ENCODE results near the gene PLOD3.

The PLOD3 gene

DNA sequence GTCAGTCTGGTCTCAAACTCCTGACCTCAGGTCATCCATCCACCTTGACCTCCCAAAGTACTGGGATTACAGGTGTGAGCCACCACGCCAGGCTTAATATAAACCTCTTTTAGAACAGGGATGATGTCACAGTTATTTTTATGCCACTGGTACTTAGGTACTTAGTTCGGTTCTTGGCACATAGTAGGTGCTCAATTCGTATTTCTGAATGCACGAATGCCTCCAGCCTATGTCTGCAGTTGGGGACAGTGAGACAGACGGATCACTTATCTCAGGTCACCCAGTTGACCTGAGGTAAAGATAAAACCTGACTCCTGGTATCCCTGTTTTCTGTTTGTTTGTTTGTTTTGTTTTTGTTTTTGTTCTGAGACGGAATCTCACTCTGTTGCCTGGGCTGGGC, 31.2 kb downstream of the PLOD3 start:
- DNase-seq (ENCODE audit: low spot score), result no peak
- FAIRE-seq, result no peak

GRCh38 chr7:101185258-101185839, 32.0 kb downstream of the PLOD3 start:
- DNase-seq (ENCODE audit: low spot score) (peak; percentile 77), FAIRE-seq (peak; percentile 72)

GRCh38 chr7:101180130-101180755, 37.1 kb downstream of the PLOD3 start, which contains the start of gene NAT16:
Gene NAT16, minus strand, starts transcription at chr7:101180293. Its CDS starts 5,486 bp downstream, at chr7:101174807.
- DNase-seq (ENCODE audit: low spot score) (no peak), FAIRE-seq (no peak)

GRCh38 chr7:101179713-101180112, 37.7 kb downstream of the PLOD3 start:
- DNase-seq (ENCODE audit: low spot score) (no peak), FAIRE-seq (no peak)

DNA sequence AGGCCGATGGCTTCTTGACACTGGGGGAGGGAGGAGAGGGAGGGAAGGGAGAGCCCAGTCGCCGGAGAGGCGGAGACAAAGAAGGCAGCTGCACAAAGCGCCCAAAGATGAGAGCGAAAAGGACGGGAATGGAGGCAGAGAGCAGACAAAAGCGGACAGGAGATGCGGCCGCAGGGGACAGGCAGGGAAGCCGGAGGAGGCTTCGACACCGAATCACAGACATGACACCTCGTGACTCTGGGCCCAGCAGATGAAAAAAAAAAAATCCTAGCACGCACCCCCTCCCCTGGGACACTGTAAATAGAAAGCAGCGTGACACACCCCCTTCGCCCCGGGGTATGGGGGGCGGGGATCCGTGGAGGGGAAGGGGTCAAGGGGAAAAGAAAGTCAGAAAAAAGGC, 38.3 kb downstream of the PLOD3 start:
- FAIRE-seq (no peak), DNase-seq (ENCODE audit: low spot score) (no peak)

DNA sequence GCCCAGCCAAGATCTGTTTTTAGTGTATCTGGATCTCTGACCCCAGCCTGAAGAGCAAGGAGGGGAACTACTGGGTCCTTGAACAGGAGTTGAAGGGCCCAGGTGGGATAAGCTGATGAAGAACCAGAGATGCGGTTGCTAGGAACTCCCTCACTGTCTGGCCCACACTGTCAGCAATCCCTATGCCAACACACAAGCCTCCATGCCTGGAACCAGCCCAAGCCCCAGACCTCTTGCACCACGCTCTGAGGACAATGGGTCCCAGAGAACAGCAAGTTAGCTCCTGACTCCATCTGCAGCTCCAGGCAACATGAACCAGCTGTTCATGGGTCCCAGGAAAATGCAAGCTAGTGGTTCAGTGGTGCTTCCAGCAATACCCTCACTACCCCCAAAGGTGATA, 39.7 kb downstream of the PLOD3 start:
- no peak for DNase-seq (ENCODE audit: low spot score)
- no peak for FAIRE-seq

- no peak for FAIRE-seq
Observed at GRCh38 chr7:101175664-101176063, 41.7 kb downstream of the PLOD3 start.

DNA sequence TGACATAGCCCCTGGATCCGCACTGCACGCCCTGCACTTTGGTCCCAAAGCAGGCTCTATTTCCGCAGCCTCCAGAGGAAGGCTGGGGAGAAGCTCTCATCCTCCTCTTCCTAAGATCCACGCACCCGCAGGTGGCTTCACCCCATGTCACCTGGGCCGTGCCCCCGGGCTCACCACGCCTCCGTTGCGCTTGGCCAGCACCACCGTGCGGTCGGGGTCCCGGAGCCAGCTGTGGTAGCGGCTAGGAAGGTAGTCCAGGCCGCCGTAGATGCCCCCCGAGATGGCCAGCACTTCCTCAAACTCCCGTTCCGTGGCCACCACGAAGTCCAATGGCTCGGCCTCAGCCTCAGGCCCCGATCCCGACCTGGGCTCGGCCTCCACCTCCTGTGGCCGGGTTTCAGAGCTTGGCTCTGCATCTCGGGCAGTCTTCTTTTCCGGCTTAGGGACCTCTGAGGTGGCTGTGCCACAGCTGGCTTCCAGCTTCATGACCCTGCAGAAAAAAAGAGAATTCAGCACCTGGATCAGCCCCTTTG, 43.0 kb downstream of the PLOD3 start:
- DNase-seq (ENCODE audit: low spot score) (no peak), FAIRE-seq (no peak)

More at GRCh38 chr7:101175664-101176063, 41.7 kb downstream of the PLOD3 start:
- DNase-seq (ENCODE audit: low spot score), result no peak

DNA sequence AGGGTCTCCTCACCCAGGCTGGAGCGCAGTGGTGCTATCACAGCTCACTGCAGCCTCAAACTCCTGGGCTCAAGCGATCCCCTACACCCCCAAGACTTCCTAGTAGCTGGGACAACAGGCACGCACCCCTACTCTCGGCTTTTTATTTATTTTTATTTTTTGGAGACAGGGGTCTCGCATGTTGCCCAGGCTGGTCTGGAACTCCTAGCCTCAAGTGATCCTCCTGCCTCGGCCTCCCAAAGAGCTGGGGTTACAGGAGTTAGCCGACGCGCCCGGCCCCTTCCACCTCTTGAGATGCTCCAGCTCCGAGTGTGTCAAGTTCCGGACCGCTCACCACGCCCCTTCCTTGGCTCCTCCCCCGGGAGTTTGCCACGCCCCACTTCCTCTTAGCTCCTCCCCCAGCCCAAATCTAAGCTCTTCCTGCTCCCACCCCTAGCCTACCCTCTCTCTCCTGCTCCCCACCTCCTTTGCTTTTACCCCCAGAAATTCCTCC, 43.6 kb downstream of the PLOD3 start:
- DNase-seq (ENCODE audit: low spot score), result peak; percentile 19
- FAIRE-seq, result no peak

GRCh38 chr7:101172854-101173751, 44.3 kb downstream of the PLOD3 start:
- FAIRE-seq (peak; percentile 63), DNase-seq (ENCODE audit: low spot score) (peak; percentile 82)

DNA sequence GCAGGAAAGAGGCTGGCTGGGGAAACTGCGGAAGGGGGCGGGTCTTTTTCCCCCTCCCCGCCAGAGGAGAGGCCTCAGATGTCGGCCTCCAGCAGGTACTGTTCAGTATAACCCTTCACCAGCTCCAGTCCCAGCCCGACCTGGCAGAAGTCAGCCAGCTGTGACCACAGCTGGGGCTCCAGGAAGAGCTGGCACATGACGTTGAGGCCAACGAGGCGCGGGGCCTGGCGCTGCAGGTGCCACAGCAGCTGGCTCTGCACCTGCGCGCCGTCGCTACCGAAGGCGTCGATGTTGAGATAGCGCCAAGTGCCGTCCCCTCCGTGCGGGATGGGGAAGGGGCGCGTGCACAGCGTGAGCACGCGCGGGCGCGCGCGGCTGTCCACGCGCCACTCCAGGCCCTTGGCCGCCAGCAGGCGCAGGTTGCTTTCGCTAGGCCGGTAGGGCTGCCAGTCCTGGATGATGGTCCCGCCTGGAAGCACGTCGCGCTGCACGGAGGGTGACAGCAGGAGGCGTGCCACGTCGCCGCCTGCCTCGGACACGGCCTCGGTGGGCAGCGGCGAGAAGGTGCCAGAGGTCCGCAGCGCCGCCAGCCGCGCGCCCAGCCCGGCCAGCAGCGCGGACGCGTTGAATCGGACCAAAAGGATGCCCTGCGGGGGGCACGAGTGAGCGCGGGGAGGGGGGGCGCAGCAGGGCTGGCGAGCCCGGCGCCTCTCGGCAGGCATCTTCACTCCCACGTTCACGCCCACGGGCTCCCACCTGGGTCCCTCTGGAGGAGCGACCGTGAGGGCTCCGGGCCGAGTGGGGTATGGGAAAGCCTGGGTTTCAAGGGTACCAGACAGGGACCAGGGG, 45.2 kb downstream of the PLOD3 start:
- FAIRE-seq, result no peak
- DNase-seq (ENCODE audit: low spot score), result no peak

GRCh38 chr7:101171442-101171837, 45.9 kb downstream of the PLOD3 start:
- FAIRE-seq (no peak), DNase-seq (ENCODE audit: low spot score) (no peak)

GRCh38 chr7:101170617-101171441, 46.6 kb downstream of the PLOD3 start:
- DNase-seq (ENCODE audit: low spot score) (no peak), FAIRE-seq (no peak)

GRCh38 chr7:101169838-101170551, 47.4 kb downstream of the PLOD3 start:
- DNase-seq (ENCODE audit: low spot score) (peak; percentile 38), FAIRE-seq (no peak)

DNA sequence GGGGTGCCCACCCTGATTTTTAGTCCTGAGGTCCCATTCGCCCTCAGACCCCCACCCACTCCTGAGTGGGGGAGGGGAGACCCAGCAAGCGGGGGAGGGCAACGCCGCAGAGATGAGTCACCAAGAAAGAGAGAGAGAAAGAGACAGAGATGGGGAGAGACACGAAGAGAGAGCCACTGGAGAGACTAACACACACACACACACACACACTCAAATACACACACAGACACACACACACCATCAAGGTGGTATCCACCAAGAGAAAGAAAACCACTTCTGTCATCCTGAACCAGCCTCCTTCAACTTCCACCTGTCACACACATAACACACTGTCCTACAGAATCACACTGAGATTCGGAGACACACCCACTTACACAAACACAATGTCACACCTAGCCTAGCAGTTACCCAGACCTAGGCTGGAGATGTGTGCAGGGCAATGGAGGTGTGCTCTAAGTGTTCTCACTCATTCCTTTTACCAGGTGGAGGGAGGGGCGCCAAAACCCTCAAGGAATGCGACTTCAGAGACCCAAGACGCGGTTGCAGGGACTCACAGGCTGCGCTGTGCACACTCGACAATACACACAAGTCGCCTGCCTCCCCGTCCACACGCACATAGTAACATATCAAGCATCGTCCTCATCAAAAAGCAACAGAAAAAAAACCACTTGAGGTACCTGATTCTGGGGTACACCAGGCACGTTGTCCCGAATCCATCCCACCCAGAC, 48.1 kb downstream of the PLOD3 start:
- DNase-seq (ENCODE audit: low spot score), result peak; percentile 38
- no peak for FAIRE-seq

DNA sequence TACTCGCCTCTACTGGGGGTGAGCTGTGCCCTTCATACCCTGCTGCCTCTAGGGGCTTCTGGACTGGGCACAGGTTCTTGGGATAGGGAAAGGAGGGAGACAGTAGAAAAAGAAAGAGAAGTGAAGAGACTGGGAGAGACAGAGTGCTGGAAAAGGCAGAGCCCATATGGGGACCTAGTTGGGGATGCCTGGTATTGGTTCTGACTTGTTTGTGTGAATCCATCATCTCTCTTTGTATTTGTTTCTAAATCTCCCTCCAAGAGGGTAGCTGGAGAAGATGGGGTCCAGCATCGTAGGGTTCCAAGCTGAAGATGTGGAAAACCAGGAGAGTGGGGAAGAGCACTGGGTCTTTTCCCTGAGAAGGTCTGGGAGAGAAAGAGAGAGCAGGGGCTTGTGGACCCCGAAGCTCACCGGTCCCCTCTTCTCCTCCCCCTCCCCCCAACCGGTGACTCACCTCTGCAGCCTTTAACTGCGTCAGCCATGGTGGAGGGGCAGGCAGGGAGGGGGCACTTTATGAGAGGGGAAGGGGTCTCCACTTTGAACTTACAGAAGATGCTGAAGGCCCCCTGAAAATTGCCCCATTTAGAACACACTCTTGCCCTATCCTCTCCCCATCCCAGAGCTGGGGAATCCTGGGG, 48.9 kb downstream of the PLOD3 start:
- FAIRE-seq (no peak), DNase-seq (ENCODE audit: low spot score) (no peak)

- FAIRE-seq (no peak), DNase-seq (ENCODE audit: low spot score) (no peak)
Observed at GRCh38 chr7:101167645-101168411, 49.6 kb downstream of the PLOD3 start.

Data from RCC 7860 (cell line).